BLaER1 treated with 17β-estradiol and CSF1 and Interleukin-3, amounts not matched to agents 10 nM and 100 nM (cell line): ENCODE results near the gene TTLL6.

Experiments used
- H3K27ac ChIP-seq, 11 experiments: shearing (Covaris generic); formaldehyde crosslinking; 2 replicates each; pipeline ENCODE4 v1.8.1; 2022
- H3K27me3 ChIP-seq, 11 experiments: shearing (Covaris generic); formaldehyde crosslinking; 2 replicates each; pipeline ENCODE4 v1.8.1; 2022
- H3K36me3 ChIP-seq, 11 experiments: shearing (Covaris generic); formaldehyde crosslinking; 2 replicates each; pipeline ENCODE4 v1.8.1; 2022
- H3K4me1 ChIP-seq, 10 experiments: shearing (Covaris generic); formaldehyde crosslinking; 2 replicates each; pipeline ENCODE4 v1.8.1; 2022
- H3K4me2 ChIP-seq, 11 experiments: shearing (Covaris generic); formaldehyde crosslinking; 2 replicates each; pipeline ENCODE4 v1.8.1; 2022
- H3K4me3 ChIP-seq, 10 experiments: shearing (Covaris generic); formaldehyde crosslinking; 2 replicates each; pipeline ENCODE4 v1.8.1; 2022
- H3K9ac ChIP-seq, 11 experiments: shearing (Covaris generic); formaldehyde crosslinking; 2 replicates each; pipeline ENCODE4 v1.8.1; 2022
- H3K9me3 ChIP-seq, 11 experiments: shearing (Covaris generic); formaldehyde crosslinking; replicated peaks in 1 of 11; 2 replicates each; pipeline ENCODE4 v1.8.1; 2022
- H4K20me1 ChIP-seq, 11 experiments: shearing (Covaris generic); formaldehyde crosslinking; 2 replicates each; pipeline ENCODE4 v1.8.1; 2022
- Cebpa-rat ChIP-seq, 11 experiments: shearing (Covaris generic); IDR thresholded peaks; 2 replicates each; pipeline ENCODE4 v1.8.1; 2022

Gene TTLL6

GRCh38 chr17:48767263-48767774 lies 49.7 kb downstream of the TTLL6 start:
- H3K27me3 ChIP-seq, result peaks cover 0 to 28% (median 0%) of the 10 kb centered on the region in 11 experiments; a peak in 4 of 22 replicates
- no peaks in the 10 kb centered on the region for H4K20me1 ChIP-seq
- no peak overlapping the region for H3K4me3 ChIP-seq
- no peaks in the 10 kb centered on the region for H3K36me3 ChIP-seq
- no peak overlapping the region for H3K27ac ChIP-seq
- no peak for TF ChIP-seq Cebpa-rat (IDR thresholded peaks at IDR 0.05)
- H3K4me1 ChIP-seq, result peaks cover 28 to 39% (median 35%) of the 10 kb centered on the region in 10 experiments
- no peak overlapping the region for H3K4me2 ChIP-seq
- H3K9me3 ChIP-seq, result no peaks in the 10 kb centered on the region
- H3K9ac ChIP-seq, result no peak overlapping the region

- H3K9ac ChIP-seq, result no peak overlapping the region
- H3K4me1 ChIP-seq, result peaks cover 0 to 19% (median 4%) of the 10 kb centered on the region in 10 experiments; a peak in 10 of 20 replicates
- no peak overlapping the region for H3K4me2 ChIP-seq
- no peaks in the 10 kb centered on the region for H3K36me3 ChIP-seq
- H3K27ac ChIP-seq, result no peak overlapping the region
- peaks cover 0 to 2% (median 0%) of the 10 kb centered on the region in 11 experiments; a peak in 1 of 22 replicates for H4K20me1 ChIP-seq
- H3K4me3 ChIP-seq, result no peak overlapping the region
- no peak for TF ChIP-seq Cebpa-rat (IDR thresholded peaks at IDR 0.05)
- H3K9me3 ChIP-seq, result no peaks in the 10 kb centered on the region
- H3K27me3 ChIP-seq, result peaks cover 20 to 70% (median 39%) of the 10 kb centered on the region in 11 experiments
Measured at GRCh38 chr17:48761114-48761513, 55.9 kb downstream of the TTLL6 start.

GRCh38 chr17:48760411-48760810 lies 56.6 kb downstream of the TTLL6 start:
- peaks cover 27 to 77% (median 46%) of the 10 kb centered on the region in 11 experiments for H3K27me3 ChIP-seq
- TF ChIP-seq Cebpa-rat (IDR thresholded peaks at IDR 0.05), result no peak
- H3K9ac ChIP-seq, result no peak overlapping the region
- no peaks in the 10 kb centered on the region for H3K36me3 ChIP-seq
- H3K4me3 ChIP-seq, result no peak overlapping the region
- no peaks in the 10 kb centered on the region for H3K9me3 ChIP-seq
- peaks cover 0 to 26% (median 4%) of the 10 kb centered on the region in 10 experiments; a peak in 10 of 20 replicates for H3K4me1 ChIP-seq
- H4K20me1 ChIP-seq, result peaks cover 0 to 3% (median 0%) of the 10 kb centered on the region in 11 experiments; a peak in 3 of 22 replicates
- H3K4me2 ChIP-seq, result no peak overlapping the region
- H3K27ac ChIP-seq, result no peak overlapping the region

GRCh38 chr17:48759288-48759687 lies 57.7 kb downstream of the TTLL6 start:
- Histone ChIP-seq H4K20me1 (peaks cover 0 to 13% (median 10%) of the 10 kb centered on the region in 11 experiments; a peak in 14 of 22 replicates), H3K9me3 (peaks cover 0 to 8% (median 0%) of the 10 kb centered on the region in 11 experiments; a peak in 6 of 22 replicates), H3K4me2 (no peak overlapping the region), H3K36me3 (no peaks in the 10 kb centered on the region), H3K9ac (no peak overlapping the region), H3K27ac (no peak overlapping the region), H3K4me3 (no peak overlapping the region), H3K27me3 (peaks cover 38 to 84% (median 58%) of the 10 kb centered on the region in 11 experiments), H3K4me1 (peaks cover 0 to 37% (median 4%) of the 10 kb centered on the region in 10 experiments; a peak in 10 of 20 replicates)
- no peak for TF ChIP-seq Cebpa-rat (IDR thresholded peaks at IDR 0.05)

GRCh38 chr17:48757524-48757961 lies 59.5 kb downstream of the TTLL6 start:
- Histone ChIP-seq H3K4me1 (peaks cover 0 to 49% (median 4%) of the 10 kb centered on the region in 10 experiments; a peak in 10 of 20 replicates), H3K9ac (no peak overlapping the region), H3K4me3 (no peak overlapping the region), H3K9me3 (peaks cover 0 to 8% (median 0%) of the 10 kb centered on the region in 11 experiments; a peak in 6 of 22 replicates), H3K27me3 (peaks cover 56 to 88% (median 73%) of the 10 kb centered on the region in 11 experiments), H3K4me2 (peak overlapping the region in 6 of 11 experiments; percentile 2 to 77 (median 36); a peak in 8 of 22 replicates), H3K27ac (no peak overlapping the region), H4K20me1 (peaks cover 0 to 30% (median 26%) of the 10 kb centered on the region in 11 experiments; a peak in 15 of 22 replicates), H3K36me3 (no peaks in the 10 kb centered on the region)
- TF ChIP-seq Cebpa-rat (IDR thresholded peaks at IDR 0.05), result no peak

GRCh38 chr17:48756830-48757251 lies 60.2 kb downstream of the TTLL6 start:
- TF ChIP-seq Cebpa-rat (IDR thresholded peaks at IDR 0.05), result no peak
- H3K9me3 ChIP-seq, result peaks cover 0 to 8% (median 0%) of the 10 kb centered on the region in 11 experiments; a peak in 6 of 22 replicates
- H3K9ac ChIP-seq, result no peak overlapping the region
- H4K20me1 ChIP-seq, result peaks cover 0 to 37% (median 33%) of the 10 kb centered on the region in 11 experiments; a peak in 16 of 22 replicates
- H3K36me3 ChIP-seq, result no peaks in the 10 kb centered on the region
- no peak overlapping the region for H3K4me3 ChIP-seq
- H3K4me1 ChIP-seq, result peaks cover 0 to 49% (median 4%) of the 10 kb centered on the region in 10 experiments; a peak in 10 of 20 replicates
- peak overlapping the region in 6 of 11 experiments; percentile 2 to 77 (median 36); a peak in 9 of 22 replicates for H3K4me2 ChIP-seq
- H3K27ac ChIP-seq, result no peak overlapping the region
- H3K27me3 ChIP-seq, result peaks cover 63 to 95% (median 81%) of the 10 kb centered on the region in 11 experiments

GRCh38 chr17:48755356-48755755 lies 61.7 kb downstream of the TTLL6 start:
- no peak for TF ChIP-seq Cebpa-rat (IDR thresholded peaks at IDR 0.05)
- Histone ChIP-seq H3K27me3 (peaks cover 78 to 98% (median 94%) of the 10 kb centered on the region in 11 experiments), H3K36me3 (no peaks in the 10 kb centered on the region), H4K20me1 (peaks cover 0 to 52% (median 45%) of the 10 kb centered on the region in 11 experiments; a peak in 16 of 22 replicates), H3K4me2 (peak overlapping the region in 3 of 11 experiments; percentile 43 to 75 (median 73); a peak in 5 of 22 replicates), H3K9me3 (peaks cover 0 to 8% (median 0%) of the 10 kb centered on the region in 11 experiments; a peak in 6 of 22 replicates), H3K4me3 (no peak overlapping the region), H3K9ac (no peak overlapping the region), H3K27ac (no peak overlapping the region), H3K4me1 (peaks cover 0 to 49% (median 4%) of the 10 kb centered on the region in 10 experiments; a peak in 10 of 20 replicates)

- Histone ChIP-seq H3K27me3 (peaks cover 85 to 100% (median 98%) of the 10 kb centered on the region in 11 experiments), H3K4me3 (no peak overlapping the region; a peak in 1 of 20 replicates), H3K9ac (no peak overlapping the region), H3K4me1 (peaks cover 0 to 49% (median 4%) of the 10 kb centered on the region in 10 experiments; a peak in 10 of 20 replicates), H3K27ac (no peak overlapping the region), H3K9me3 (peaks cover 0 to 8% (median 0%) of the 10 kb centered on the region in 11 experiments; a peak in 6 of 22 replicates), H4K20me1 (peaks cover 0 to 59% (median 52%) of the 10 kb centered on the region in 11 experiments; a peak in 17 of 22 replicates), H3K4me2 (peak overlapping the region in 3 of 11 experiments; percentile 43 to 75 (median 73); a peak in 5 of 22 replicates), H3K36me3 (no peaks in the 10 kb centered on the region)
- TF ChIP-seq Cebpa-rat (IDR thresholded peaks at IDR 0.05), result no peak
Measured at GRCh38 chr17:48754500-48755261, 62.3 kb downstream of the TTLL6 start.
